ENCODE measurements around the gene PDCD2L. TPM values are rescaled to one million over a fixed set of nuclear protein-coding genes. Genes with fewer than 3 reads are reported as not detected.
"Not testable (repeated sequence)": the region's sequence is repeated elsewhere in the genome, so short reads cannot be mapped to it uniquely, and the experiment has no call there.

PDCD2L gene
- polyA plus RNA-seq, 1 donor from 2014 or later = 47.5 TPM

GRCh38 chr19:34468409-34468808 is 64.2 kb downstream of the PDCD2L start:
- Histone ChIP-seq H3K27ac (ENCODE audit: low read length) (no peak overlapping the region), H3K4me2 (ENCODE audit: low read length) (no peak overlapping the region), H3K9me2 (ENCODE audit: insufficient read depth, low read length) (no peaks in the 10 kb centered on the region), H4K20me1 (ENCODE audit: insufficient read depth) (no peaks in the 10 kb centered on the region), H3K4me3 (ENCODE audit: low read length) (no peak overlapping the region), H3K27me3 (ENCODE audit: insufficient read depth, low read depth, low read length) (no peaks in the 10 kb centered on the region), H2AFZ (ENCODE audit: low read depth, low read length) (no peak overlapping the region), H3K36me3 (ENCODE audit: insufficient read depth, low read length) (peaks cover 10% of the 10 kb centered on the region), H3K9ac (ENCODE audit: low read length) (no peak overlapping the region), H3K9me3 (ENCODE audit: low read length) (no peaks in the 10 kb centered on the region), H3K79me2 (replicated peaks; ENCODE audit: insufficient read depth, low read length) (no peaks in the 10 kb centered on the region), H3F3A (ENCODE audit: insufficient read depth, low read length, poor library complexity, severe bottlenecking) (no peaks in the 10 kb centered on the region)
- no peak for TF ChIP-seq REST (IDR thresholded peaks at IDR 0.05; ENCODE audit: borderline replicate concordance)
- TF ChIP-seq MXI1 (conservative IDR thresholded peaks at IDR 0.05; ENCODE audit: poor library complexity, severe bottlenecking) = no peak

GRCh38 chr19:34469026-34469425 is 64.8 kb downstream of the PDCD2L start:
- not testable (repeated sequence) for H3K27me3 ChIP-seq (ENCODE audit: insufficient read depth, low read depth, low read length); H3K79me2 ChIP-seq (replicated peaks; ENCODE audit: insufficient read depth, low read length); H3K9ac ChIP-seq (ENCODE audit: low read length); H3K9me3 ChIP-seq (ENCODE audit: low read length); H3K4me2 ChIP-seq (ENCODE audit: low read length); H4K20me1 ChIP-seq (ENCODE audit: insufficient read depth); H3F3A ChIP-seq (ENCODE audit: insufficient read depth, low read length, poor library complexity, severe bottlenecking); H2AFZ ChIP-seq (ENCODE audit: low read depth, low read length); H3K27ac ChIP-seq (ENCODE audit: low read length); H3K9me2 ChIP-seq (ENCODE audit: insufficient read depth, low read length); H3K4me3 ChIP-seq (ENCODE audit: low read length)
- peaks cover 10% of the 10 kb centered on the region for H3K36me3 ChIP-seq (ENCODE audit: insufficient read depth, low read length)

- H2AFZ ChIP-seq (ENCODE audit: low read depth, low read length) = no peak overlapping the region
- no peaks in the 10 kb centered on the region for H3K9me2 ChIP-seq (ENCODE audit: insufficient read depth, low read length)
- no peak for TF ChIP-seq EZH2 (IDR thresholded peaks at IDR 0.05; ENCODE audit: borderline replicate concordance, insufficient read depth, low read length, poor library complexity, severe bottlenecking)
- no peak overlapping the region for H3K4me2 ChIP-seq (ENCODE audit: low read length)
- H3K27ac ChIP-seq (ENCODE audit: low read length) = no peak overlapping the region
- H3K36me3 ChIP-seq (ENCODE audit: insufficient read depth, low read length) = peaks cover 7% of the 10 kb centered on the region
- H3F3A ChIP-seq (ENCODE audit: insufficient read depth, low read length, poor library complexity, severe bottlenecking) = no peaks in the 10 kb centered on the region
- H4K20me1 ChIP-seq (ENCODE audit: insufficient read depth) = no peaks in the 10 kb centered on the region
- no peaks in the 10 kb centered on the region for H3K27me3 ChIP-seq (ENCODE audit: insufficient read depth, low read depth, low read length)
- no peak overlapping the region for H3K9ac ChIP-seq (ENCODE audit: low read length)
- no peaks in the 10 kb centered on the region for H3K9me3 ChIP-seq (ENCODE audit: low read length)
- no peaks in the 10 kb centered on the region for H3K79me2 ChIP-seq (replicated peaks; ENCODE audit: insufficient read depth, low read length)
- no peak overlapping the region for H3K4me3 ChIP-seq (ENCODE audit: low read length)
These were observed 67.9 kb downstream of the PDCD2L start for GRCh38 chr19:34471906-34472700.
